ENCODE measurements around the gene CDK15.

CDK15 gene

DNA sequence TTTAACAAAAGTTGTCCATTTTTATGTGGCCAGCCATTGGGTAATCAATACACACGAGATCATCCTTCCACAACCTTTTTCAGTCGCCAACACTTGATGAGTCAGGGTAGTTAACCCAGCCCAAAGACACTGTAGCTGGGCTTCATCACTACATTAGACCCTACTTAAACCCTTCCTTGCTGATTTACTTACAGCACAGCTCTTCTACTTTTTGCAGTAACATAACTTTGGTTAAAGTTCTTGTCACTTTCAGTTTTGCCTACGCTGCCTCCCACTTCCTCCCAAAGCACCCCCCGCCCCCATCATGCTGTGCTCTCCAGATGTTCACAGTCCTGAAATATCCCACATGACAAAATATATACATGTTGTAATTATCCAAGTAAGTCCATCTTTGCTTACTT, 103.6 kb downstream of the CDK15 start:
- H3K4me3 ChIP-seq (ENCODE audit: low read depth, low read length, poor library complexity, severe bottlenecking) = no peak overlapping the region
- no peak overlapping the region for H2AFZ ChIP-seq (ENCODE audit: low read length)
- no peaks in the 10 kb centered on the region for H3K36me3 ChIP-seq (ENCODE audit: insufficient read depth, low read length)
- no peak for TF ChIP-seq EZH2 (IDR thresholded peaks at IDR 0.05; ENCODE audit: borderline replicate concordance, low read length)
- TF ChIP-seq, protein P1, sequence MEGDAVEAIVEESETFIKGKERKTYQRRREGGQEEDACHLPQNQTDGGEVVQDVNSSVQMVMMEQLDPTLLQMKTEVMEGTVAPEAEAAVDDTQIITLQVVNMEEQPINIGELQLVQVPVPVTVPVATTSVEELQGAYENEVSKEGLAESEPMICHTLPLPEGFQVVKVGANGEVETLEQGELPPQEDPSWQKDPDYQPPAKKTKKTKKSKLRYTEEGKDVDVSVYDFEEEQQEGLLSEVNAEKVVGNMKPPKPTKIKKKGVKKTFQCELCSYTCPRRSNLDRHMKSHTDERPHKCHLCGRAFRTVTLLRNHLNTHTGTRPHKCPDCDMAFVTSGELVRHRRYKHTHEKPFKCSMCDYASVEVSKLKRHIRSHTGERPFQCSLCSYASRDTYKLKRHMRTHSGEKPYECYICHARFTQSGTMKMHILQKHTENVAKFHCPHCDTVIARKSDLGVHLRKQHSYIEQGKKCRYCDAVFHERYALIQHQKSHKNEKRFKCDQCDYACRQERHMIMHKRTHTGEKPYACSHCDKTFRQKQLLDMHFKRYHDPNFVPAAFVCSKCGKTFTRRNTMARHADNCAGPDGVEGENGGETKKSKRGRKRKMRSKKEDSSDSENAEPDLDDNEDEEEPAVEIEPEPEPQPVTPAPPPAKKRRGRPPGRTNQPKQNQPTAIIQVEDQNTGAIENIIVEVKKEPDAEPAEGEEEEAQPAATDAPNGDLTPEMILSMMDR (IDR thresholded peaks at IDR 0.05; ENCODE audit: low read length) = no peak
- H3K27ac ChIP-seq (ENCODE audit: low read depth, low read length, poor library complexity, severe bottlenecking) = no peak overlapping the region
- H3K9ac ChIP-seq (ENCODE audit: low read length) = no peak overlapping the region
- H3K4me2 ChIP-seq (ENCODE audit: low read length) = no peak overlapping the region
- no peaks in the 10 kb centered on the region for H3K4me1 ChIP-seq (ENCODE audit: insufficient read depth, low read length, severe bottlenecking)
- no peaks in the 10 kb centered on the region for H4K20me1 ChIP-seq (ENCODE audit: insufficient read depth, low read length)
- H3F3A ChIP-seq (ENCODE audit: insufficient read depth, low read length) = no peaks in the 10 kb centered on the region
- no peaks in the 10 kb centered on the region for H3K9me3 ChIP-seq (ENCODE audit: low read length)
- no peaks in the 10 kb centered on the region for H3K79me2 ChIP-seq (ENCODE audit: insufficient read depth, low read length)
- H3K9me2 ChIP-seq (ENCODE audit: low read depth, low read length) = no peaks in the 10 kb centered on the region
- no peaks in the 10 kb centered on the region; the same call in 1 of the 2 replicates for H3K27me3 ChIP-seq (ENCODE audit: insufficient read depth, low read length)

DNA sequence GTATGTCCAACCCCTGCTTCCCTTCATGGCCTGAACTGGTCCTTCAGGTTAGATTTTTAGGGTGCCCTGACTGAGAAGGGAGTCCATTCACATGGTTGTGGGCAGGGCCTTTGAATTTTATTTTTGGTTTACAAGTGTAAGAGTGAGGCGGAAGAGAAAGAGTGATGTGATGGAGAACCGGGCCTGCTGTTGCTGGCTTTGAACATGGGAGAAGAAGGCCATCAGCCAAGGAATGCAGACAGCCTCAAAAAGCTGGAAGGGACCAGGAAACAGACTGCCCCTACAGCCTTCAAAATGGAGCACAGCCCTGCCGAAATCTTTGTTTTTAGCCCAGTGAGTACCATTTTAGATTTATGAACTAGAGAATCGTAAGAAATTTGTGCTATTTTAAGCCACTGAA, 105.0 kb downstream of the CDK15 start:
- H3K4me2 ChIP-seq (ENCODE audit: low read length) = no peak overlapping the region

DNA sequence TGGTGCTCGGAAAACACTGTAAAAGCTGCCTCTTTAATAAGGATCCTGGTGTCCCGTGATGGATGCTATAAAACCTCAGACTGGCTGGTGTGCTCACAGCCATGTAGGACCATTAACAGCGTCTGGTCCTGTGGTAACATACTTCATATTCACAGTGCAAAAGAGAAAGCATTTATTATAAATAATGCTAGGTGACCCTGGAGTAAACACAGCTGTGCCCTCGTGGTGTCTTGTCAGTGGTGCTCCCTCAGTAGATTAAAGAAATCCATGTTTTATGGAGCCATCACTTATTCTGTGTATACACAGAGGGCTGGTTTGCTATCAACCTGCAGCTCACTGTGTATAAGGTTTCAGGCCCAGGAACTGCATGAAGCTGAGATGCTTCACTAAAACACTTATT, 106.9 kb downstream of the CDK15 start:
- no peak overlapping the region for H3K9ac ChIP-seq (ENCODE audit: low read length)
- H4K20me1 ChIP-seq (ENCODE audit: insufficient read depth, low read length) = no peaks in the 10 kb centered on the region
- no peak overlapping the region for H3K27ac ChIP-seq (ENCODE audit: low read depth, low read length, poor library complexity, severe bottlenecking)
- no peaks in the 10 kb centered on the region for H3K36me3 ChIP-seq (ENCODE audit: insufficient read depth, low read length)
- no peaks in the 10 kb centered on the region for H3K9me3 ChIP-seq (ENCODE audit: low read length)
- no peaks in the 10 kb centered on the region for H3K9me2 ChIP-seq (ENCODE audit: low read depth, low read length)
- no peaks in the 10 kb centered on the region for H3K79me2 ChIP-seq (ENCODE audit: insufficient read depth, low read length)
- H3K4me3 ChIP-seq (ENCODE audit: low read depth, low read length, poor library complexity, severe bottlenecking) = no peak overlapping the region
- H2AFZ ChIP-seq (ENCODE audit: low read length) = no peak overlapping the region
- H3K4me1 ChIP-seq (ENCODE audit: insufficient read depth, low read length, severe bottlenecking) = no peaks in the 10 kb centered on the region
- TF ChIP-seq EZH2 (IDR thresholded peaks at IDR 0.05; ENCODE audit: borderline replicate concordance, low read length) = no peak
- TF ChIP-seq, protein P1 (IDR thresholded peaks at IDR 0.05; ENCODE audit: low read length) = no peak
- H3F3A ChIP-seq (ENCODE audit: insufficient read depth, low read length) = no peaks in the 10 kb centered on the region
- no peaks in the 10 kb centered on the region for H3K27me3 ChIP-seq (ENCODE audit: insufficient read depth, low read length)
- H3K4me2 ChIP-seq (ENCODE audit: low read length) = no peak overlapping the region

More for the DNA sequence above, 105.0 kb downstream of the CDK15 start:
- Histone ChIP-seq H3K9me2 (ENCODE audit: low read depth, low read length) (no peaks in the 10 kb centered on the region), H4K20me1 (ENCODE audit: insufficient read depth, low read length) (no peaks in the 10 kb centered on the region), H3F3A (ENCODE audit: insufficient read depth, low read length) (no peaks in the 10 kb centered on the region), H3K9me3 (ENCODE audit: low read length) (no peaks in the 10 kb centered on the region), H3K9ac (ENCODE audit: low read length) (no peak overlapping the region), H3K27ac (ENCODE audit: low read depth, low read length, poor library complexity, severe bottlenecking) (no peak overlapping the region), H3K4me3 (ENCODE audit: low read depth, low read length, poor library complexity, severe bottlenecking) (no peak overlapping the region), H3K79me2 (ENCODE audit: insufficient read depth, low read length) (no peaks in the 10 kb centered on the region), H2AFZ (ENCODE audit: low read length) (no peak overlapping the region), H3K36me3 (ENCODE audit: insufficient read depth, low read length) (no peaks in the 10 kb centered on the region), H3K4me1 (ENCODE audit: insufficient read depth, low read length, severe bottlenecking) (no peaks in the 10 kb centered on the region), H3K27me3 (ENCODE audit: insufficient read depth, low read length) (no peaks in the 10 kb centered on the region; the same call in 1 of the 2 replicates)
- TF ChIP-seq EZH2 (IDR thresholded peaks at IDR 0.05; ENCODE audit: borderline replicate concordance, low read length) = no peak
- TF ChIP-seq, protein P1 (IDR thresholded peaks at IDR 0.05; ENCODE audit: low read length) = no peak

Data from OCI-LY1 (cell line).